Body of pancreas (tissue), 4 donors: ENCODE measurements around the gene PPP2R2B.

Source experiments
- POLR2A ChIP-seq, 3 donors: fragments of 450-650 bp; IDR thresholded peaks; one replicate each; pipeline ENCODE4 v1.6.1; 2016; ENCODE audit warnings: antibody characterized with exemption in 3 of 3, mild to moderate bottlenecking in 2 of 3
- TF ChIP-seq, protein P1 (sequence below), 7 experiments: fragments of 450-650 bp in 4 of 7; fragments of 200-600 bp in 3 of 7; sonication (generic) in 3 of 7; IDR thresholded peaks; one replicate each; pipeline ENCODE4 v1.5.1; 2016 to 2019; ENCODE audit warnings: antibody characterized with exemption in 7 of 7

DNA sequence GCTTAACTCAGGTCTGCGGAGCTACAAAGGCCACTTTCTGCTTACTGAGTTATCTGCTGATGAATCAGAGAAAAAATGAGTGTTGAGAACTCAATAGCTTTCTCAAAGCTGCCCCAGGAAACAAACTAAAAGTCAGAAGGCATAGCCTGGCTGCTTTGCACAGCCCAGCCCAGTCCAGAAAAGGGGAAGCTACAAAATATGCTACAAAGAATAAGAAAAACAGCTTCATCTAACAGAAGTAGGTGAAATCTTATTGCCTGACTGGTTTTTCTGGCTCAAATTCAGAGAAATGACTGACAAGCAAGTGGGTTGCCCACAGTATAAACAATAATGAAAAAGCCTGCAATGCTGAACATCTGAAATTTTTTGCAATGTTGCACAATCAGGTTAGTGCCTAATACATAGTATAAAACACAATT is 156.2 kb downstream of the PPP2R2B start:
- no peak for TF ChIP-seq POLR2A (IDR thresholded peaks at IDR 0.05)
- TF ChIP-seq, protein P1, sequence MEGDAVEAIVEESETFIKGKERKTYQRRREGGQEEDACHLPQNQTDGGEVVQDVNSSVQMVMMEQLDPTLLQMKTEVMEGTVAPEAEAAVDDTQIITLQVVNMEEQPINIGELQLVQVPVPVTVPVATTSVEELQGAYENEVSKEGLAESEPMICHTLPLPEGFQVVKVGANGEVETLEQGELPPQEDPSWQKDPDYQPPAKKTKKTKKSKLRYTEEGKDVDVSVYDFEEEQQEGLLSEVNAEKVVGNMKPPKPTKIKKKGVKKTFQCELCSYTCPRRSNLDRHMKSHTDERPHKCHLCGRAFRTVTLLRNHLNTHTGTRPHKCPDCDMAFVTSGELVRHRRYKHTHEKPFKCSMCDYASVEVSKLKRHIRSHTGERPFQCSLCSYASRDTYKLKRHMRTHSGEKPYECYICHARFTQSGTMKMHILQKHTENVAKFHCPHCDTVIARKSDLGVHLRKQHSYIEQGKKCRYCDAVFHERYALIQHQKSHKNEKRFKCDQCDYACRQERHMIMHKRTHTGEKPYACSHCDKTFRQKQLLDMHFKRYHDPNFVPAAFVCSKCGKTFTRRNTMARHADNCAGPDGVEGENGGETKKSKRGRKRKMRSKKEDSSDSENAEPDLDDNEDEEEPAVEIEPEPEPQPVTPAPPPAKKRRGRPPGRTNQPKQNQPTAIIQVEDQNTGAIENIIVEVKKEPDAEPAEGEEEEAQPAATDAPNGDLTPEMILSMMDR (IDR thresholded peaks at IDR 0.05) = no peak
